Activated CD4-positive, alpha-beta memory T cell treated with anti-CD3 and anti-CD28 coated beads, Interleukin-2, amount 10 ng/mL, durations not matched to agents 7 days and 5 days (primary cell): ENCODE measurements around the gene SF1. TPM values are rescaled to one million over a fixed set of nuclear protein-coding genes. Genes with fewer than 3 reads are reported as not detected.
A peak's percentile ranks its signal among the peaks of the same experiment; 100 is the strongest.

Experiments used
- CTCF ChIA-PET: fragments of 350-600 bp; sonication (Branson Sonifier 250); formaldehyde crosslinking; loops from one replicate; lab custom pipeline; 2021; ENCODE audit warnings: antibody characterized with exemption, inconsistent platforms; lab: Charles Lee
- POLR2A ChIA-PET: fragments of 350-600 bp; sonication (Branson Sonifier 250); formaldehyde crosslinking; loops from one replicate; lab custom pipeline; 2021; ENCODE audit warnings: antibody characterized with exemption; lab: Charles Lee
- DNase-seq: peaks from one replicate; pipeline ENCODE4 v3.0.0-alpha.2; 2020
- H3K27ac Mint-ChIP-seq: one replicate; pipeline ENCODE4 v1.8.0; 2021; ENCODE audit warnings: mild to moderate bottlenecking, mixed read lengths
- H3K27me3 Mint-ChIP-seq: one replicate; pipeline ENCODE4 v1.8.0; 2021; ENCODE audit warnings: mixed read lengths
- H3K36me3 Mint-ChIP-seq: one replicate; pipeline ENCODE4 v1.8.0; 2021; ENCODE audit warnings: low read depth, mixed read lengths
- H3K4me1 Mint-ChIP-seq: one replicate; pipeline ENCODE4 v1.8.0; 2021; ENCODE audit warnings: mixed read lengths
- H3K4me3 Mint-ChIP-seq: one replicate; pipeline ENCODE4 v1.8.0; 2021; ENCODE audit warnings: mild to moderate bottlenecking, mixed read lengths
- H3K9me3 Mint-ChIP-seq: one replicate; pipeline ENCODE4 v1.8.0; 2021; ENCODE audit warnings: mixed read lengths
- total RNA-seq, 2 experiments: library from RNA; stranded (reverse); gene quantifications; one replicate each; pipeline ENCODE4 v1.2.3, GENCODE V29; 2021

The SF1 gene
- total RNA-seq, 2 experiments from 2014 or later, result 385 to 390 TPM

DNA sequence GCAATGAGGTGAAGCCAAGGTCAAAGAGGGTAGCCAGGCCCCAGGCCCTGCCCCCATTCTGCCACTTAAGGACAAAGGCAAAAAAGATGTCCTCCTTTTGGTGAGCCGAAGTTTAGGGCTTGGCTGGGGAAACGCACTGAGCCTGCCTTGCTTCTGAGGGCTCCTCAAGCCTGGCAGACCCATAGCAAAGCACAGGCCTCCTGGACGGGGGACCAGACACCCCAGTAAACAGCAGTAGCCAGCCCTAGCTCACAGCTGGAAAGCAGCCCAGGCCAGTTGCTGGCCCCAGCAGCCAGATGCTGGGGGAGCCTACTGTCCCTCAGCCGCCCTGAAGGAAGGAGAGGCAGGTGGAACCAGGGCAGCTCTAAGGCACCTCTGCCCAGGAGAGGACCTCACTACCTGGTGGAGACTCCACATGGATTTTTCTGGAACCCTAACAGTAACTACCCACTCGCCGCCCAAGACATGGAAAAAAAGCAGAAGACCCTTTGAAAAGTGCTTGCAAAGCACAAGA, 14.8 kb downstream of the SF1 start:
- POLR2A ChIA-PET, result interaction anchor here (0.7 to 13.2 kb wide), 11 partner anchors 8 to 277 kb away, joined by 3 to 435 read pairs (median 4); partner anchors contain the start of genes MAP4K2, RASGRP2, SAC3D1 and SF1
- Mint-ChIP-seq H3K36me3 (peaks cover 74% of the 10 kb centered on the region), H3K27me3 (no peaks in the 10 kb centered on the region), H3K27ac (peak overlapping the region; percentile 99), H3K9me3 (no peaks in the 10 kb centered on the region), H3K4me3 (peak overlapping the region; percentile 43), H3K4me1 (peaks cover 84% of the 10 kb centered on the region)
- CTCF ChIA-PET, result interaction anchor here (0.7 to 11.8 kb wide), 6 partner anchors 9 to 446 kb away, joined by 3 to 132 read pairs (median 4); partner anchors contain the start of genes MEN1, PRDX5, RASGRP2 and SF1
- DNase-seq, result peak; percentile 39

DNA sequence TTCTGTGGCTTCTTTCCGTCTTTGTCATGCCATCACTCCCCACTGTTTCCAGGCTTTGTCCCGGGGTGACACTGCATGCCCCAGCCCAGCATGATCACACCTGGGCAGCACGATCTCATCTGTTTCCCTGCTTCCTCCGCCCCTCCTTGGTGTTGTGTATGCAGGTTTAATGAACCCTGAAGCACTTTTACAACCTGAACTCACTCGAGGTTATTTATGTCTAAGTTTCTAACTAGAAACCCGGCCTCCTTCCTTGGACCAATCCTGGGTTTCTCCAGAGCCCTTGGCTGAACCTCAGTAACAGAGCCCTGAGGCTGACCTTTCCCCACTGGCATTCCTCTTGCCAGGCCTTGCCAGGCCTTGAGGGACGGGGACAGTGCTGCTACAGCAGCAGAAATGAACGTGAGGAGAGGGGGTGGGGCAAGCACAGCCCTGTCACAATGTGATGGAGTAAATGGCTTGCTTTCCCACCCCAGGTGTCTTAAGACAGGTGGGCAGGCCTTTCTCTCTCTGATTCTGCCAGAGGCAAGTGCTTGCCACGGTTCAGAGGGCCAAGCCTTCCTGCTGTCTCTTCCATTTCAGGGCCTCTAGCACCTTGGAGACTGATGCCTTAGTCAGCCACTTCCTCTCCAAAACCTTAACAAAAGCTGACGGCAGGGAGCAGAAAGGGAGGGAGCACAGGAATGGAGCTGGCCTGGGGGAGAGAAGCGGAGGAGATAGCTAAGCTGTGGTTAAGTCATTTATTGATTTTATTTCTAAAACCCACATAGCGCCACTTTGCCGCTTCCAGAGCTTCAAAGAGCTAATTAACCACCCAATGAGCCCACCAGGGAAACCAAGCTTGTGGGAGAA, 15.4 kb downstream of the SF1 start:
- H3K27me3 Mint-ChIP-seq, result no peaks in the 10 kb centered on the region
- CTCF ChIA-PET, result interaction anchor here (0.8 to 11.8 kb wide), 4 partner anchors 9 to 48 kb away, joined by 4 to 132 read pairs (median 16); partner anchors contain the start of genes MEN1, RASGRP2 and SF1
- peaks cover 77% of the 10 kb centered on the region for H3K4me1 Mint-ChIP-seq
- H3K4me3 Mint-ChIP-seq, result peak overlapping the region; percentile 44
- H3K27ac Mint-ChIP-seq, result peak overlapping the region; percentile 99
- no peaks in the 10 kb centered on the region for H3K9me3 Mint-ChIP-seq
- DNase-seq, result peak; percentile 40
- POLR2A ChIA-PET, result interaction anchor here (0.7 to 13.2 kb wide), 10 partner anchors 8 to 278 kb away, joined by 3 to 435 read pairs (median 4); partner anchors contain the start of genes MAP4K2, RASGRP2, SAC3D1 and SF1
- peaks cover 67% of the 10 kb centered on the region for H3K36me3 Mint-ChIP-seq

DNA sequence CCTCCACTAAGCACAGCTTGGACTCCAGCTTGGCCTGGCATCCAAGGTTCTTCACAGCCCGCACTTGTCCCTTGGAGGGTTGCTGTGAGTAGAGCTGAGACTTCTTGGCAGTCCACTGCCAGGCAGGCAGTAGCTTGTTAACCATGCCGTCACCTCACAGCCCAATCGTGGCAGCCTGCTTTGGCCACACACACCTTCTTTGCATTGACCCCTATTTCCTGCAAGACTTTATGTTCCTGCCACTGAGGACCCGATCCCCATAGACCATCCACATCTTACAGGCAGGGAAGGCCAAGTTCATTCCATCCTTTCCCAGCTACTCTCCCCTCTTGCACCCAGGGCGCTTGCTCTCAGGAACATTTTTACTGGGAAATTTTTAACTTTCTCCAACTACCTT, 16.1 kb downstream of the SF1 start:
- no peak for DNase-seq
- CTCF ChIA-PET, result interaction anchor here (11.8 kb wide), 1 partner anchor 18 kb away, joined by 132 read pairs; the partner anchor contains the start of gene RASGRP2
- Mint-ChIP-seq H3K9me3 (no peaks in the 10 kb centered on the region), H3K27ac (peak overlapping the region; percentile 99), H3K27me3 (no peaks in the 10 kb centered on the region), H3K4me1 (peaks cover 71% of the 10 kb centered on the region), H3K36me3 (peaks cover 61% of the 10 kb centered on the region), H3K4me3 (no peak overlapping the region)
- POLR2A ChIA-PET, result interaction anchor here (2.1 to 13.2 kb wide), 4 partner anchors 8 to 40 kb away, joined by 6 to 435 read pairs (median 80); partner anchors contain the start of genes MAP4K2, RASGRP2 and SF1

DNA sequence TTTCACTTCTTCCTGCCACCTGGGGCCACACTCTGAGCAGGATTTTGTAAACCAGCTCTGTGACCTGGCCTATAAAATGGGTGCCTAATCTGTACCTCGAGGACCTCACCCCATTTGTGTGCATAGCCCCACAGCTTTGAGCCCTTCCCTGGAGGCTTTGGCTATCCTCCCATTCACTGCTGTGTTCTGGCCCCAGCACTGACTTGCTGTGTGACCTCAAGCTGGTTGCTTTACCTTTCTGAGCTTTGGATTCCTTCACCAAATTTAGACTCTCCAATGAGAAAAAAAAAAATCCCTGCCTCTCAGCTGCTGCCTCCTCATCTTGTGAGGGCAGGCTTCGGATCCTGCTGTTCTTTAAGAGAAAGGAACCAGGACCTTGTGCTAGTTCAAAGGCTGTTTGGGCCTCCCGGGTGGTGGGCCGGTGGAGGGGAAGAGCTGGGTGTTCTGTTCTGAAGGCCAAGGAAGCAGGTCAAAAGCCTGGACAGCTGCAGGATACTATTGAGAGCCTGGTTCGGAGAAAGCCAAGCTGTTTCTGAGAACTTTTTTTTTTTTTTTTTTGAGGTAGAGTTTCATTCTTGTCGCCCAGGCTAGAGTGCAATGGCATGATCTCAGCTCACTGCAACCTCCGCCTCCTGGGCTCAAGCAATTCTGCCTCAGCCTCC, 17.5 kb downstream of the SF1 start:
- Mint-ChIP-seq H3K9me3 (no peaks in the 10 kb centered on the region), H3K36me3 (peaks cover 51% of the 10 kb centered on the region), H3K27ac (peak overlapping the region; percentile 99), H3K4me1 (peaks cover 61% of the 10 kb centered on the region), H3K27me3 (no peaks in the 10 kb centered on the region), H3K4me3 (peak overlapping the region; percentile 22)
- no peak for DNase-seq
- POLR2A ChIA-PET, result interaction anchor here (0.8 to 13.2 kb wide), 6 partner anchors 10 to 87 kb away, joined by 3 to 435 read pairs (median 8); partner anchors contain the start of genes RASGRP2 and SF1
- CTCF ChIA-PET, result interaction anchor here (0.6 to 11.8 kb wide), 8 partner anchors 8 to 430 kb away, joined by 3 to 132 read pairs (median 4); partner anchors contain the start of genes RASGRP2 and SF1

DNA sequence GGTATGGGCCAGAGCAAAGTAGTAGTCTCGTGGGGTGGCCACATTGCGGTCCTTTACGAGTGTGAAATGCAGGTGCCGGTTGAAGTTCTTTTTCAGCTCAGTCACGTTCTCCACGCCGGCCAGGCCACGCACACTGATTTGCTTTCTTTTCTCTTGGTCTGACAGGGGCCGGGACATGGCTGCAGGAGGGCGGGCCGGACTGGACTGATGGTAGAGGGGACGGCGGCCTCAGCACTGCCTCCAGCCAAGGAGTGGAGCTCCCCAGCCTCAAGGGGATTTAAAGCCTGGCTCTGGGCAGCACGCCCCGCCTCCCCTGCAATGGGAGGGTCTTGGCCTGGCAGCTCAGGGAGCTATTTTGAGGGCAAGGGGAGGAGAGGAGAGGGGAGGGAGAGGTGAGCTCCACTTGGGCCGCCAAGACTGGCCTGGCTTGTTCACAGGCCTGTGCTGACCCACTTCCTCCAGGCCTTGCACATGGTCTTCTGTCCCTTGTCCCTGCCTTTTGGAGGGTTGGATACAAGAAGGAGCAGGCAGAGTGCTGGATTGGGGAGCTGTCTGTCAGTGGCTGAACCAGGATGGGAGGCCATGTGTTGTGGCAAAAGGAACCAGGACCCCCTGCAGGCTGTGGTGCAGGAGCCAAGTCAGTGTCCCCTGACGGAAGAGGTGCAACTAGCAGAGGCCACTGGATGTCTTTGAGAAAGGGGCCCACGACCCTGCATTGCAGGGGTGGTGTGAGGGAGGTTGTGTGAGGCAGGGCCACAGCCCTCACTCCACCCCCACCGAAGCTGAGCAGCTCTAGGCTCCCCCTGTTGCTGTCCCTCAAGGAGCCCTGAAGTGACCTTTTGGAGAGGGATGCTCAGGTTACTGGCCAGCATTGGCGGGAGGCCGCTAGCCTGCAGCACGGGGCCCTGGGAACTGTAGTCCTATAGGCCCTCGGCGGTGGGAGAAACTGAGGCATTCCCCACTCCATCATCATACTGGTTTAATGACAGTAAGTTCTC, 18.3 kb downstream of the SF1 start, which contains the start of gene PYGM:
TSS of gene PYGM (minus strand) at position 253 of the 998 bp plus-strand sequence. CDS start at position 177, 76 bp downstream.
- Mint-ChIP-seq H3K9me3 (no peaks in the 10 kb centered on the region), H3K27ac (peak within 1 kb of the TSS; percentile 99), H3K27me3 (no peaks in the 10 kb centered on the region), H3K36me3 (peaks cover 43% of the 10 kb centered on the region), H3K4me1 (peaks cover 54% of the 10 kb centered on the region), H3K4me3 (no peak within 1 kb of the TSS)
- ChIA-PET CTCF (interaction anchor here (0.8 to 11.8 kb wide), 6 partner anchors 7 to 429 kb away, joined by 3 to 132 read pairs (median 4); partner anchors contain the start of genes RASGRP2 and SF1), POLR2A (interaction anchor here (1.0 to 13.2 kb wide), 5 partner anchors 11 to 88 kb away, joined by 3 to 435 read pairs (median 10); partner anchors contain the start of genes RASGRP2 and SF1)
- no peak for DNase-seq

DNA sequence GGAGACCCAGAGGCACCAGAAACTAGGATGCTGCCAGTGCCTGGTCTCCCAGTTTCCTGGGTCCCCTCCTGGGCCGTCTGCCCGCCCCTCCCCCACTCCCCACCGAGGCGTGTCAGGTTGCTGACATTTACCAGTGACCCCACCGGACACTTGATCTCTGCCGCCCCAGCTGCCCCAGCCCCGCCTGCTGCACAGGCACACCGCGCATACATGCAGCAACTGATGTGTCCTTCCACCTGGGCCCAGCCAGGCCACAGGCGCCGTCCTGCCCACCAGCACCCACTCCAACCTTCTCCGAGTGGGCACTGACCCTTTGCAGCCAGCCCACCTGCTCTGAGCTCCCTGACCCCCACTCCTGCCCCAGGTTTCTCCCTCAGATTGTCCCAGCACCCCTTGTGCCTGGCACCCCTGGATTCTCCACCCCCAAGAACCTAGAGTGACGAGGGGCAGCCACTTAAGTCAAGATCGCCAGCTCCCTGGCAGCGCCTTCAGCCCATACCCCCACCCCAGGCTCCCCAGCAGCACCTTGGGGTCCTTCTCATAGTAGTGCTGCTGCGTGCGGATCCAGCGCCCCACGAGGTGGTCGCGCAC, 19.1 kb downstream of the SF1 start:
- POLR2A ChIA-PET, result interaction anchor here (0.5 to 13.2 kb wide), 5 partner anchors 11 to 63 kb away, joined by 3 to 435 read pairs (median 10); partner anchors contain the start of genes RASGRP2 and SF1
- peaks cover 46% of the 10 kb centered on the region for H3K4me1 Mint-ChIP-seq
- H3K4me3 Mint-ChIP-seq, result no peak overlapping the region
- H3K36me3 Mint-ChIP-seq, result peaks cover 35% of the 10 kb centered on the region
- H3K9me3 Mint-ChIP-seq, result no peaks in the 10 kb centered on the region
- DNase-seq, result no peak
- CTCF ChIA-PET, result interaction anchor here (11.8 kb wide), 1 partner anchor 15 kb away, joined by 132 read pairs; the partner anchor contains the start of gene RASGRP2
- H3K27me3 Mint-ChIP-seq, result no peaks in the 10 kb centered on the region
- peak overlapping the region; percentile 99 for H3K27ac Mint-ChIP-seq

DNA sequence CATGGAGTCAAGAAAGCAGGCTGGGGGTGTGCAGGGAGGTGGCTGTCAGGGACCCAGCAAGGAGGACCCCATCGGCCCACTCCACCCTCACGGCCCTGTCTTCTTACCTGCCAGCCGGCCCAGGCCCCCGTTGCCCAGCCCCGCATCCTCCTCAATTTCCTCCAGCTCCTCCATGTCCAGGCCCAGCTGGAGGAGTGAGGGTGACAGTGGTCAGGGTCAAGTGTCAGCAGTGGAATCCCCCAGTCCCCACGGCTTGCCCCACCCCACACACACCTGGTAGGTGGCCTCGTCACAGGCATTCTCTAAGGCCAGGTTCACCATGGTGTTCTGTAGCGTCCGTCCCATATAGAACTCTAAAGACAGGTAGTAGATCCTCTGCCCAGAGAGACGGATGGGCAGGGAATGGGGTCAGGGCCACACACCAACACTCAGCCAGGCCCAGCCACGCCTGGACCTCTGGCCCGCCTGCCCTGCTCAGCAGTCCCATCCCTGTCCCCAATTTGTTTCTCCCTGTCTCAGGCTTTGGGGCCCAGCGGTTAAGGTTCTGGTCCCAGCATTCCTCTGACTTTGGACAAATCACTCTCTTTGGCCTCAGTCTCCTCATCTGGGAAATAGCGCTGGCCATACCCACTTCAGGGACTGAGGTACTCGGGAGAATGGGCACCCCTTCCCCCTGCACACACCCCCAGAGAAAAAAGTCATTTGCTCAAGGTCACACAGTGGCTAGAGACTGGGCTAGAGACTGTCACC, 19.8 kb downstream of the SF1 start:
- no peaks in the 10 kb centered on the region for H3K9me3 Mint-ChIP-seq
- peaks cover 38% of the 10 kb centered on the region for H3K4me1 Mint-ChIP-seq
- no peak overlapping the region for H3K27ac Mint-ChIP-seq
- no peak overlapping the region for H3K4me3 Mint-ChIP-seq
- H3K27me3 Mint-ChIP-seq, result no peaks in the 10 kb centered on the region
- ChIA-PET POLR2A (interaction anchor here (13.2 kb wide), 1 partner anchor 12 kb away, joined by 435 read pairs; the partner anchor contains the start of gene RASGRP2), CTCF (interaction anchor here (11.8 kb wide), 1 partner anchor 14 kb away, joined by 132 read pairs; the partner anchor contains the start of gene RASGRP2)
- no peak for DNase-seq
- H3K36me3 Mint-ChIP-seq, result peaks cover 28% of the 10 kb centered on the region

DNA sequence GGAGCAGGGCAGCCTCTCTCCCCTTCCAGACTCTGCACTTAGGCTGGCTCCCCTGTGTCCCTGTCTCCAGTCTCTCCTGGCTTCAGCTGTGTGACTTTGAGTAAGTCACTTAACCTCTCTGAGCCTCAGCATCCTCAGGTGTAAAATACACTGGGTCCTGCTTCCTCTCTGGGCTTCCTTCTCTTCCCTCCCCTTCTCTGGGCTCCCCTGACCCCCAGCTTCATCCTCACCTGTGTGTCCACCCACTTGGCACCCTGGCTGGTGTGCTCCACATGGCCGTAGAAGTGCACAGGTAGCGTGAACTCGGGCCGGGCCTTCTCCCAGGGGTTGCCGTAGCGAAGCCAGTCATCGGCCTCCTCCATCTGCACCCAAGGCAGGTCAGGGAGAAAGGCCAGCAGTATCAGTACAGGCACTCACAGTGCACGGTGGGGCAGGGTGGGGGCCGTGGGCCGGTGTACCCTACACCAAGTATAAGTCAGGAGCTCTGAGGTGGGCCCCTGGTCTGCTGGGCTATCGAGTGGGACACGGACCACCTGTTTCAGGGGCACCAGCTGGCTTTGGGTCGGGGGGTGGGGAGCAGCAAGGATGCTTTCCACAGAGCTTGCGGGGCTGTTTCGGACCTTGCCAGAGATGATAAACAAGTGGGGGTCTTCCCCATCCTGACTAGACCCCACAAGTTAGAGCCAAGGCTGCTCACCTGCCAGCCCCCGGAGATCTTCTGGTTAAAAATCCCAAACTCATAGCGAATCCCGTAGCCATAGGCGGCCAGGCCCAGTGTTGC, 20.6 kb downstream of the SF1 start:
- H3K4me1 Mint-ChIP-seq, result peaks cover 31% of the 10 kb centered on the region
- H3K27ac Mint-ChIP-seq, result no peak overlapping the region

DNA sequence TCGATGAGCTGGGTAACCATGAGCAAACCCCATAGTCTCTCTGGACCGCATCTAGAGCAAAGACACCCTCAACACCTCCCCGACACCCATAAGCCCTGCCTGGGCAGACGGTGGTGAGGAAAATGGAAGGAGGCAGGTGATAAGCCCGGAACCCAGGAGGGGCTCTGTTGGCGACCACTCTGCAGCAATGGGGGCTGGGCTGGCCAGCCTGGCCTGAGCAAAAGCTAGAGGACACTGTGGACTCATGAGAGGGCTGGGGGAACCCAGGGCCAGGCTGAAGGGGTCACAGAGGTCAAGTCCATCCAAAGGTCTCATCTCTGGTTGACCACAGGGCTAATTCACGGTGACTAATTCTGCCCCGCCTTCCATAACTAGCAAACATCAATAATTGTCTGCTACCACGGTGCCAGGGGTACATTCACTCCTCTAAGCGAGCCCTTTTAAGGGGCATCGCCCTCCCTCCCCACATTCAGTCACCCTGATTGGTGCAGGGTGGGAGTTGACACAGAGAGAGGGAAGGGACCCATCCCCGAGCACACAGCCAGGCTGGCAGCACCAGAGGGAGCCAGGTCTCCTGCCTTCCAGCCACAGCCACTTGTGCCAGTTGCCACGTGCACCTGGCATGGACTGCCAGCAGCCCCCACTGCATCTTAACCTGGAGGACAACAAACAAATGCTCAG, 22.5 kb downstream of the SF1 start:
- DNase-seq, result no peak
- peaks cover 17% of the 10 kb centered on the region for H3K36me3 Mint-ChIP-seq
- H3K27me3 Mint-ChIP-seq, result no peaks in the 10 kb centered on the region
- POLR2A ChIA-PET, result interaction anchor here (0.7 to 2.4 kb wide), 3 partner anchors 8 to 11 kb away, joined by 3 to 15 read pairs (median 5); partner anchors contain the start of gene RASGRP2
- H3K9me3 Mint-ChIP-seq, result no peaks in the 10 kb centered on the region
- H3K4me1 Mint-ChIP-seq, result peaks cover 21% of the 10 kb centered on the region
- no peak overlapping the region for H3K27ac Mint-ChIP-seq
- H3K4me3 Mint-ChIP-seq, result no peak overlapping the region
- CTCF ChIA-PET, result interaction anchor here (1.4 to 11.8 kb wide), 2 partner anchors 11 to 15 kb away, joined by 3 to 132 read pairs; partner anchors contain the start of gene RASGRP2

More for the DNA sequence above, 20.6 kb downstream of the SF1 start:
- Mint-ChIP-seq H3K27me3 (no peaks in the 10 kb centered on the region), H3K9me3 (no peaks in the 10 kb centered on the region), H3K36me3 (peaks cover 24% of the 10 kb centered on the region), H3K4me3 (no peak overlapping the region)
- no peak for DNase-seq
- ChIA-PET POLR2A (interaction anchor here (0.6 to 13.2 kb wide), 3 partner anchors 10 to 19 kb away, joined by 3 to 435 read pairs (median 3); partner anchors contain the start of gene RASGRP2), CTCF (interaction anchor here (11.8 kb wide), 1 partner anchor 13 kb away, joined by 132 read pairs; the partner anchor contains the start of gene RASGRP2)
